Fibroblast of skin of scalp (primary cell): ENCODE data around the gene RGS16.
A peak's percentile ranks its signal among the peaks of the same experiment; 100 is the strongest.

Experiments
- DNase-seq: peaks from one replicate; pipeline ENCODE4 v3.0.0-alpha.2; 2013

Gene RGS16

GRCh38 chr1:182629499-182630096 is 25.4 kb upstream of the RGS16 start:
- DNase-seq = no peak

- no peak for DNase-seq
Measured at GRCh38 chr1:182629080-182629479, 24.9 kb upstream of the RGS16 start.

- no peak for DNase-seq
Measured at GRCh38 chr1:182628657-182629056, 24.5 kb upstream of the RGS16 start.

GRCh38 chr1:182627622-182628021 is 23.4 kb upstream of the RGS16 start:
- DNase-seq = no peak

GRCh38 chr1:182626527-182626926 is 22.3 kb upstream of the RGS16 start:
- no peak for DNase-seq

GRCh38 chr1:182625719-182626504 is 21.7 kb upstream of the RGS16 start:
- DNase-seq = peak; percentile 46

- DNase-seq = no peak
Measured at GRCh38 chr1:182625024-182625423, 20.8 kb upstream of the RGS16 start.

- no peak for DNase-seq
Measured at GRCh38 chr1:182624577-182624976, 20.4 kb upstream of the RGS16 start.

- DNase-seq = peak; percentile 35
Measured at GRCh38 chr1:182622901-182623528, 18.8 kb upstream of the RGS16 start.

- DNase-seq = no peak
Measured at GRCh38 chr1:182621906-182622305, 17.7 kb upstream of the RGS16 start.

GRCh38 chr1:182620924-182621585 is 16.9 kb upstream of the RGS16 start:
- DNase-seq = no peak

GRCh38 chr1:182617734-182618351 is 13.7 kb upstream of the RGS16 start:
- peak; percentile 69 for DNase-seq

- DNase-seq = no peak
Measured at GRCh38 chr1:182617014-182617429, 12.8 kb upstream of the RGS16 start.

- DNase-seq = peak; percentile 95
Measured at GRCh38 chr1:182616130-182617013, 12.2 kb upstream of the RGS16 start.

GRCh38 chr1:182615468-182616129 is 11.4 kb upstream of the RGS16 start:
- DNase-seq = peak; percentile 60

GRCh38 chr1:182614796-182615454 is 10.7 kb upstream of the RGS16 start:
- DNase-seq = peak; percentile 93

- DNase-seq = no peak
Measured at GRCh38 chr1:182611787-182612186, 7.6 kb upstream of the RGS16 start.

GRCh38 chr1:182611326-182611725 is 7.1 kb upstream of the RGS16 start:
- DNase-seq = no peak

GRCh38 chr1:182610606-182611194 is 6.5 kb upstream of the RGS16 start:
- DNase-seq = peak; percentile 84
